Testis (tissue), 3 donors: Measurements from ENCODE around the gene MDM4. TPM values are rescaled to one million over a fixed set of nuclear protein-coding genes. Genes with fewer than 3 reads are reported as not detected.

Experiments used
- DNase-seq: peaks from one replicate; pipeline ENCODE4 v3.0.0-alpha.2; 2019
- H3K27ac ChIP-seq, 2 donors: fragments of 200-600 bp; sonication (generic); one replicate each; pipeline ENCODE4 v1.5.1; 2019
- H3K27me3 ChIP-seq: fragments of 200-600 bp; sonication (generic); one replicate; pipeline ENCODE4 v1.5.1; 2019
- H3K36me3 ChIP-seq: fragments of 200-600 bp; sonication (generic); one replicate; pipeline ENCODE4 v1.5.1; 2017; ENCODE audit warnings: low read depth; ENCODE audit errors: missing control alignments
- H3K4me1 ChIP-seq: fragments of 200-600 bp; sonication (generic); one replicate; pipeline ENCODE4 v1.5.1; 2019
- H3K4me3 ChIP-seq, 2 donors: fragments of 200-600 bp; sonication (generic); one replicate each; pipeline ENCODE4 v1.5.1; 2017 to 2019
- H3K9me3 ChIP-seq: fragments of 200-600 bp; sonication (generic); one replicate; pipeline ENCODE4 v1.5.1; 2017
- CTCF ChIP-seq, 3 experiments: fragments of 450-650 bp in 2 of 3; fragments of 200-600 bp in 1 of 3; sonication (generic) in 1 of 3; IDR thresholded peaks; one replicate each; pipeline ENCODE4 v1.5.1; 2016 to 2019; ENCODE audit warnings: antibody characterized with exemption in 3 of 3, mild to moderate bottlenecking in 2 of 3, moderate library complexity in 1 of 3
- POLR2A ChIP-seq: fragments of 450-650 bp; IDR thresholded peaks from one replicate; pipeline ENCODE4 v1.6.1; 2017; ENCODE audit warnings: antibody characterized with exemption, mild to moderate bottlenecking, moderate library complexity
- WGBS, 2 donors: methylation state at CpG; one replicate each; pipeline ENCODE4 v1.1.5; 2018; 5-methylcytosine and 5-hydroxymethylcytosine counted together
- intact Hi-C: fragments of 100-400 bp; cut with DNase I; formaldehyde crosslinking; loops from one replicate; pipeline ENCODE4 v1.15.1; 2023; ENCODE audit warnings: low total_unique reads
- polyA plus RNA-seq: library from polyadenylated mRNA; stranded (reverse); fragments of 350-450 nt; fragmentation: Illumina TruSeq; extraction: RNeasy Lipid Tissue Mini Kit (QIAGEN cat#74804); gene quantifications from one replicate; pipeline ENCODE4 v1.2.3, GENCODE V29; 2014; ENCODE audit warnings: low read depth, low replicate concordance; ENCODE audit not compliant: insufficient read depth
- total RNA-seq, 2 donors: library from RNA; depleted of rRNA; stranded (reverse); fragments of >200 nt; gene quantifications; one replicate each; pipeline ENCODE4 v1.2.3, GENCODE V29; 2016

Gene MDM4
- total and polyA plus RNA-seq, 3 donors from 2014 or later = 43.3 to 110 (median 96.2) TPM

GRCh38 chr1:204565617-204566582 is 49.7 kb downstream of the MDM4 start:
- Histone ChIP-seq H3K27me3 (no peaks in the 10 kb centered on the region), H3K27ac (no peak overlapping the region), H3K4me1 (no peaks in the 10 kb centered on the region), H3K36me3 (no peaks in the 10 kb centered on the region), H3K4me3 (no peak overlapping the region), H3K9me3 (no peaks in the 10 kb centered on the region)
- no peak for TF ChIP-seq POLR2A
- peak; percentile 46 to 68 (median 60) for TF ChIP-seq CTCF (IDR thresholded peaks at IDR 0.05)
- intact Hi-C loops = no loop called here
- 56% methylated on average over 13 of the region's 13 CpGs for WGBS, 2 donors
- DNase-seq = peak; percentile 68

GRCh38 chr1:204566583-204566955 is 50.4 kb downstream of the MDM4 start:
- Histone ChIP-seq H3K27me3 (no peaks in the 10 kb centered on the region), H3K36me3 (no peaks in the 10 kb centered on the region), H3K4me1 (no peaks in the 10 kb centered on the region), H3K9me3 (no peaks in the 10 kb centered on the region), H3K4me3 (no peak overlapping the region), H3K27ac (no peak overlapping the region)
- TF ChIP-seq CTCF (IDR thresholded peaks at IDR 0.05) (no peak), POLR2A (no peak)
- 87 to 92% methylated on average over 6 of the region's 6 CpGs for WGBS, 2 donors
- intact Hi-C loops = no loop called here
- no peak for DNase-seq

GRCh38 chr1:204567071-204567470 is 50.9 kb downstream of the MDM4 start:
- Histone ChIP-seq H3K4me3 (no peak overlapping the region), H3K36me3 (no peaks in the 10 kb centered on the region), H3K9me3 (no peaks in the 10 kb centered on the region), H3K4me1 (no peaks in the 10 kb centered on the region), H3K27me3 (no peaks in the 10 kb centered on the region), H3K27ac (no peak overlapping the region)
- no peak for DNase-seq
- intact Hi-C loops = no loop called here
- 90 to 91% methylated on average over 5 of the region's 5 CpGs for WGBS, 2 donors
- TF ChIP-seq POLR2A = no peak
- no peak for TF ChIP-seq CTCF (IDR thresholded peaks at IDR 0.05)

- no peak for DNase-seq
- WGBS, 2 donors = 89 to 95% methylated on average over 7 to 9 of the region's 9 CpGs
- H3K4me1 ChIP-seq = no peaks in the 10 kb centered on the region
- H3K4me3 ChIP-seq = no peak overlapping the region
- intact Hi-C loops = no loop called here
- no peak for TF ChIP-seq CTCF (IDR thresholded peaks at IDR 0.05)
- TF ChIP-seq POLR2A = no peak
- H3K36me3 ChIP-seq = no peaks in the 10 kb centered on the region
- no peaks in the 10 kb centered on the region for H3K27me3 ChIP-seq
- no peaks in the 10 kb centered on the region for H3K9me3 ChIP-seq
- no peak overlapping the region for H3K27ac ChIP-seq
These were observed 52.5 kb downstream of the MDM4 start for GRCh38 chr1:204568576-204569315.
